ENCODE data around the gene CRYBG2. TPM values are rescaled to one million over a fixed set of nuclear protein-coding genes. Genes with fewer than 3 reads are reported as not detected.
"Not testable (repeated sequence)": the region's sequence is repeated elsewhere in the genome, so short reads cannot be mapped to it uniquely, and the experiment has no call there.

Gene CRYBG2
- total RNA-seq, 1 donor from 2014 or later, result 3.0 TPM

- no peaks in the 10 kb centered on the region for H3K36me3 ChIP-seq
- H3F3A ChIP-seq (ENCODE audit: low read depth), result no peaks in the 10 kb centered on the region
- peaks cover 2% of the 10 kb centered on the region for H3K27me3 Mint-ChIP-seq (ENCODE audit: insufficient read depth, low read depth)
- H3K27me3 ChIP-seq, result no peaks in the 10 kb centered on the region
- H3K9me3 Mint-ChIP-seq, result no peaks in the 10 kb centered on the region
- TF ChIP-seq CTCF (IDR thresholded peaks at IDR 0.05), result no peak
- no peak for TF ChIP-seq EZH2phosphoT487 (IDR thresholded peaks at IDR 0.05)
- no peak for TF ChIP-seq EZH2 (IDR thresholded peaks at IDR 0.05)
- no peak overlapping the region for H3K27ac ChIP-seq
- H3K4me3 ChIP-seq, result no peak overlapping the region
- peaks cover 10% of the 10 kb centered on the region for H3K79me2 ChIP-seq (ENCODE audit: low read depth)
- no peaks in the 10 kb centered on the region for H3K9me3 ChIP-seq (ENCODE audit: low read depth)
- H4K20me1 ChIP-seq (ENCODE audit: low read depth), result no peaks in the 10 kb centered on the region
- H3K4me1 Mint-ChIP-seq, result peaks cover 7% of the 10 kb centered on the region
- H3K4me2 ChIP-seq, result no peak overlapping the region
- H3K36me3 Mint-ChIP-seq, result peaks cover 1% of the 10 kb centered on the region
- H3K4me3 Mint-ChIP-seq, result no peak overlapping the region
- no peak for DNase-seq (ENCODE audit: low spot score)
- H3K4me1 ChIP-seq, result peaks cover 8% of the 10 kb centered on the region
- H3K27ac Mint-ChIP-seq, result no peak overlapping the region
- H2AFZ ChIP-seq (replicated peaks), result no peak overlapping the region
- H3K9ac ChIP-seq, result no peak overlapping the region
These were observed 23.7 kb downstream of the CRYBG2 start for GRCh38 chr1:26330276-26330675.

- H3K4me1 ChIP-seq; H3K27ac Mint-ChIP-seq; H3K36me3 ChIP-seq; H3K9me3 ChIP-seq (ENCODE audit: low read depth); H2AFZ ChIP-seq (replicated peaks); H3K27me3 Mint-ChIP-seq (ENCODE audit: insufficient read depth, low read depth); H3K4me1 Mint-ChIP-seq; H3K27ac ChIP-seq; H3K4me3 Mint-ChIP-seq; H3K79me2 ChIP-seq (ENCODE audit: low read depth); H4K20me1 ChIP-seq (ENCODE audit: low read depth); H3K36me3 Mint-ChIP-seq; H3K27me3 ChIP-seq; H3K9ac ChIP-seq; H3K9me3 Mint-ChIP-seq; H3K4me3 ChIP-seq; H3F3A ChIP-seq (ENCODE audit: low read depth); H3K4me2 ChIP-seq; DNase-seq (ENCODE audit: low spot score): not testable (repeated sequence)
These were observed 24.6 kb downstream of the CRYBG2 start for GRCh38 chr1:26329380-26329779.

GRCh38 chr1:26328597-26328996, 25.3 kb downstream of the CRYBG2 start:
- Histone ChIP-seq H3K27ac (no peak overlapping the region), H3K4me3 (no peak overlapping the region), H3F3A (ENCODE audit: low read depth) (no peaks in the 10 kb centered on the region), H3K9ac (no peak overlapping the region), H3K4me2 (no peak overlapping the region), H3K36me3 (no peaks in the 10 kb centered on the region), H4K20me1 (ENCODE audit: low read depth) (no peaks in the 10 kb centered on the region), H2AFZ (replicated peaks) (no peak overlapping the region), H3K4me1 (no peaks in the 10 kb centered on the region), H3K79me2 (ENCODE audit: low read depth) (no peaks in the 10 kb centered on the region), H3K27me3 (no peaks in the 10 kb centered on the region), H3K9me3 (ENCODE audit: low read depth) (no peaks in the 10 kb centered on the region)
- H3K36me3 Mint-ChIP-seq, result peaks cover 3% of the 10 kb centered on the region
- no peak for TF ChIP-seq EZH2phosphoT487 (IDR thresholded peaks at IDR 0.05)
- TF ChIP-seq CTCF (IDR thresholded peaks at IDR 0.05), result no peak
- TF ChIP-seq EZH2 (IDR thresholded peaks at IDR 0.05), result no peak
- no peak overlapping the region for H3K4me3 Mint-ChIP-seq
- no peaks in the 10 kb centered on the region for H3K9me3 Mint-ChIP-seq
- H3K27ac Mint-ChIP-seq, result peak overlapping the region; percentile 63
- H3K27me3 Mint-ChIP-seq (ENCODE audit: insufficient read depth, low read depth), result peaks cover 2% of the 10 kb centered on the region
- peaks cover 3% of the 10 kb centered on the region for H3K4me1 Mint-ChIP-seq
- DNase-seq (ENCODE audit: low spot score), result no peak

GRCh38 chr1:26327956-26328362, 26.0 kb downstream of the CRYBG2 start:
- DNase-seq (ENCODE audit: low spot score), result no peak
- Histone ChIP-seq H3K79me2 (ENCODE audit: low read depth) (no peaks in the 10 kb centered on the region), H3K27ac (no peak overlapping the region), H3K4me1 (no peaks in the 10 kb centered on the region), H3K4me2 (no peak overlapping the region), H3K27me3 (no peaks in the 10 kb centered on the region), H2AFZ (replicated peaks) (no peak overlapping the region), H3K36me3 (no peaks in the 10 kb centered on the region), H3K9ac (no peak overlapping the region), H3F3A (ENCODE audit: low read depth) (no peaks in the 10 kb centered on the region), H3K9me3 (ENCODE audit: low read depth) (no peaks in the 10 kb centered on the region), H4K20me1 (ENCODE audit: low read depth) (no peaks in the 10 kb centered on the region), H3K4me3 (no peak overlapping the region)
- H3K4me3 Mint-ChIP-seq, result no peak overlapping the region
- H3K36me3 Mint-ChIP-seq, result peaks cover 3% of the 10 kb centered on the region
- peaks cover 2% of the 10 kb centered on the region for H3K27me3 Mint-ChIP-seq (ENCODE audit: insufficient read depth, low read depth)
- TF ChIP-seq EZH2 (IDR thresholded peaks at IDR 0.05), result no peak
- peaks cover 3% of the 10 kb centered on the region for H3K4me1 Mint-ChIP-seq
- peak overlapping the region; percentile 63 for H3K27ac Mint-ChIP-seq
- no peaks in the 10 kb centered on the region for H3K9me3 Mint-ChIP-seq

Measured in neural progenitor cell (in vitro differentiated cells).